ENCODE results near the gene JAG2.

The JAG2 gene

GRCh38 chr14:105165134-105165704 lies 3.4 kb downstream of the JAG2 start:
- DNase-seq (ENCODE audit: low read depth), result no peak

- DNase-seq (ENCODE audit: low read depth), result no peak
Measured at GRCh38 chr14:105163040-105163742, 5.4 kb downstream of the JAG2 start.

DNA sequence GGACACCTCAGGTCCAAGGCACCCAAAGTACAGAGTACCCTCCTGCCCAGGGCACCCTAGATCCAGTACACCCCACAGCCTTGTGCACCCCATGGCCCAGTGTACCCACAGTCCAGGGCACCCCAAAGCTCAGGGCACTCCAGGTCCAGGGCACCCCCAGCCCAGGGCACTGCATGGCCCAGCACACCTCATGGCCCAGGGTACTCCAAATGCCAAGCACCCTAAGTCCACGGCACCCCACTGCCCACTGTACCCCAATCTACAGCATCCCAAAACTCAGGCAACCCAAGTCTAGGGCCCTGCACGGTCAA lies 6.0 kb downstream of the JAG2 start:
- DNase-seq (ENCODE audit: low read depth), result no peak

GRCh38 chr14:105161964-105162668 lies 6.5 kb downstream of the JAG2 start:
- no peak for DNase-seq (ENCODE audit: low read depth)

GRCh38 chr14:105161309-105161708 lies 7.3 kb downstream of the JAG2 start:
- DNase-seq (ENCODE audit: low read depth), result no peak

DNA sequence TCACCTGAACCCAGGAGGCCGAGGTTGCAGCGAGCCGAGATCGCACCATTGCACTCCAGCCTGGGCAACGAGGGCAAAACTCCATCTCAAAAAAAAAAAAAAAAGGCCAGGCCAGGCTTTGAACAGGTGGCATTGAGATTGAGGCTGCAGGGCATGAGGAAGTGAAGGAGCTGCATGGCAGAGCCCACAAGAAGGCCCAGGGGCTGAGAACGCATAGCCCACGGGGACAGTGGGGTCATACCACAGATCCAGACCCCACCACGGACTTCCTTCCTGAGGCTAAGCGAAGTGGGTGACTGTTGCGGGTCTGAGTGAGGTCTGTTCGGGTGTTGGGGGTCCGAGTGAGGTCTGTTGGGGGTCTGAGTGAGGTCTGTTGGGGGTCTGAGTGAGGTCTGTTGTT lies 7.8 kb downstream of the JAG2 start:
- no peak for DNase-seq (ENCODE audit: low read depth)

- no peak for DNase-seq (ENCODE audit: low read depth)
Measured at GRCh38 chr14:105159344-105159743, 9.2 kb downstream of the JAG2 start.

GRCh38 chr14:105158794-105159193 lies 9.8 kb downstream of the JAG2 start:
- no peak for DNase-seq (ENCODE audit: low read depth)

GRCh38 chr14:105157872-105158271 lies 10.7 kb downstream of the JAG2 start:
- DNase-seq (ENCODE audit: low read depth), result no peak

- DNase-seq (ENCODE audit: low read depth), result no peak
Measured at GRCh38 chr14:105156414-105157375, 11.9 kb downstream of the JAG2 start.

GRCh38 chr14:105155681-105156413 lies 12.7 kb downstream of the JAG2 start:
- DNase-seq (ENCODE audit: low read depth), result no peak

GRCh38 chr14:105155071-105155651 lies 13.4 kb downstream of the JAG2 start:
- DNase-seq (ENCODE audit: low read depth), result no peak

GRCh38 chr14:105154476-105154871 lies 14.1 kb downstream of the JAG2 start:
- no peak for DNase-seq (ENCODE audit: low read depth)

DNA sequence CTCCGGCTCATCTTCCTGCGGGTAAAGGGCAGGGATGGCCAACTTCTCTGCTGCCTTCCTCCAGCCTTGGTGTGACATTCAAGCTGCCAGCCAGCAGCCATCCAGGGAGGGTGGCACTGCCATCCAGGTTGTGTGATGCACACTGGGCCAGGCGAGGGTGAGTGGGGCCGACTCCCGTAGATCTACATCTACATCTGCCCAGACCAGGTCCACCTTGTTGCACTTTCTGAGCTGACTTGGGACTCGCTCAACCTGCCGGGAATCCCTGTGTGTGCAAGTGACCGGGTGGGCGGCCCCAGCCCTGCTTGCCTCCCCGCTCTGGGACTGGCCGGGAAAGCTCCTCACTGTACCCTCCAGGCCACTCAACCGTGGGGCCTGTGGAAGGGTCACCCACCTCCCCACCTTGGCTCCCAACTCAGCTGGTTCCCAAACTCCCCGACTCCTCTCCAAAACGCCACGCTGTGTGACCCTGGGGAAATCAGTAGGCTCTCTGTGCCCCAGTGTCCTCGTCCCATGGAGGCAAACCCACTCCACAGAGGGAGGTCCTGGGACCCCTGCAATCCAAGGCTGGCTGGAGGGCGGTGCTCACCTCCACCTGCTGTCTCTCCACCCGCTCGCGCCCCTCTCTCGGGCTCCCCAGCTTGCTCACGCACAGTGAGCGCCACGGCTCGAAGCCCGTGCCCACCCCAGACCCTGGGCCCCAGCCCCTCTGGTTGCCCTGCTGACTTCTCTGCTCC lies 14.7 kb downstream of the JAG2 start:
- DNase-seq (ENCODE audit: low read depth), result no peak

- no peak for DNase-seq (ENCODE audit: low read depth)
Measured at GRCh38 chr14:105153331-105153731, 15.2 kb downstream of the JAG2 start.

GRCh38 chr14:105152794-105153241 lies 15.8 kb downstream of the JAG2 start:
- DNase-seq (ENCODE audit: low read depth), result no peak

- DNase-seq (ENCODE audit: low read depth), result no peak
Measured at GRCh38 chr14:105151838-105152793, 16.5 kb downstream of the JAG2 start.

GRCh38 chr14:105151084-105151837 lies 17.3 kb downstream of the JAG2 start:
- no peak for DNase-seq (ENCODE audit: low read depth)

Data from activated T-helper 1 cell treated with Interleukin-2 at 50 U/mL for 16 hours (primary cell).